ENCODE results near the gene RGS6. TPM values are rescaled to one million over a fixed set of nuclear protein-coding genes. Genes with fewer than 3 reads are reported as not detected.

Gene RGS6
- total and polyA plus RNA-seq, 2 of the 4 experiments (the other 2 are of a cell fraction): not detected

DNA sequence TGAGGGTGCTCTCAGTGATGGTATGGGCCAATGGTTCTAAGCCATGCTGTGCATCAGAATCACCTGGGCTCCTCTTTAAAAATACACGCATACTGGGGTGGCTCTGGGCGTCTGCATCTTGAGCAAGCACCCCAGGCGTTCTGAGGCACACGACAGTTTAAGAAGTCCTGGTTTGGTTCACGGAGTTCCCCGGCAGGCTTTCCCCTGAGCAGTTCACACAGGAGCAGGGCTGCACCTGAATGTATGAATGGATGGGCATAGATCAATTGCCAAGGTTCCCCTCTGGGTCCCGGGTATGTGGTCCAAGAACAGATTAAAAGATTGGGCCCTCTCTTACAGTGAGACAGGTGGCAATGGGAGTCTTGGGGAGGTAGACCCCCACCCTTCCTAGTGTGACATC, 566.4 kb downstream of the RGS6 start:
- H2AFZ ChIP-seq (replicated peaks; ENCODE audit: low read length, poor library complexity): no peak overlapping the region
- in situ Hi-C loops (cut with MboI; ENCODE audit: low sequenced_read_pairs): no loop called here
- no peaks in the 10 kb centered on the region for H3K36me3 ChIP-seq (ENCODE audit: control insufficient read depth, insufficient read depth, low read length)
- H3K4ac ChIP-seq (ENCODE audit: low read depth, low read length): no peak overlapping the region
- no peaks in the 10 kb centered on the region for H3K4me1 ChIP-seq (ENCODE audit: control insufficient read depth, insufficient read depth, low read length)
- H2BK5ac ChIP-seq (ENCODE audit: low read depth, low read length, poor library complexity, severe bottlenecking): no peak overlapping the region
- H2BK20ac ChIP-seq (ENCODE audit: low read depth, low read length): no peak overlapping the region
- TF ChIP-seq RFX5 (IDR thresholded peaks at IDR 0.05; ENCODE audit: low read depth, low read length): no peak
- TF ChIP-seq MXI1 (IDR thresholded peaks at IDR 0.05; ENCODE audit: borderline replicate concordance, low read depth, low read length): no peak
- TF ChIP-seq ELK1 (IDR thresholded peaks at IDR 0.05; ENCODE audit: borderline replicate concordance, low read depth, low read length): no peak
- no peak overlapping the region for H3K4me2 ChIP-seq (ENCODE audit: low read depth, low read length)
- no peak overlapping the region for H3K18ac ChIP-seq (ENCODE audit: low read depth, low read length)
- H4K8ac ChIP-seq (ENCODE audit: low read depth in 2 of 2, low read length in 2 of 2): no peak overlapping the region
- H3K27me3 ChIP-seq (ENCODE audit: control insufficient read depth, insufficient read depth, low read length): peaks cover 23% of the 10 kb centered on the region
- H3K56ac ChIP-seq (ENCODE audit: extremely low read depth, insufficient read depth, low read length): no peak overlapping the region
- DNase-seq (no peak), ATAC-seq (ENCODE audit: low read depth) (no peak)
- no TSS peak for BruUV-seq (replicated peaks)
- no peak overlapping the region for H3K23ac ChIP-seq (ENCODE audit: low read depth, low read length)
- no peak overlapping the region for H2BK15ac ChIP-seq (ENCODE audit: low read depth, low read length)
- intact Hi-C loops (cut with micrococcal nuclease): no loop called here
- no CpG with 5 or more reads among the region's 7 CpGs for WGBS, 2 experiments (ENCODE audit: extremely low coverage in 2 of 2, insufficient read length in 1 of 2)
- H3K9ac ChIP-seq (ENCODE audit: low read depth, low read length): no peak overlapping the region
- H3K14ac ChIP-seq (replicated peaks; ENCODE audit: low read depth, low read length): no peak overlapping the region
- no peak overlapping the region for H4K91ac ChIP-seq (ENCODE audit: insufficient read depth, low read depth, low read length)
- dilution Hi-C loops (cut with HindIII; ENCODE audit: low sequenced_read_pairs, unreplicated experiment): no loop called here
- H2AK9ac ChIP-seq (replicated peaks; ENCODE audit: low read depth, low read length, poor library complexity): no peak overlapping the region
- CTCF ChIA-PET: no interaction called here
- H3K4me3 ChIP-seq (ENCODE audit: insufficient read depth, low read depth, low read length): no peak overlapping the region
- no peak overlapping the region for H4K5ac ChIP-seq (ENCODE audit: low read depth, low read length)
- POLR2A ChIA-PET (ENCODE audit: unreplicated experiment): no interaction called here
- H2AK5ac ChIP-seq (ENCODE audit: low read depth, low read length): no peak overlapping the region
- peaks cover 4% of the 10 kb centered on the region; the same call in 1 of the 2 replicates for H3K9me3 ChIP-seq (ENCODE audit: control insufficient read depth, insufficient read depth, low read length)
- no peaks in the 10 kb centered on the region for H3K9me1 ChIP-seq (ENCODE audit: insufficient read depth, low read length)
- H2BK120ac ChIP-seq (ENCODE audit: low read depth, low read length): no peak overlapping the region
- no peak overlapping the region for H3K27ac ChIP-seq (ENCODE audit: insufficient read depth, low read length)
- H4K20me1 ChIP-seq (ENCODE audit: insufficient read depth, low read length): no peaks in the 10 kb centered on the region
- H3K79me1 ChIP-seq (ENCODE audit: low read depth in 1 of 2, low read length in 2 of 2): no peaks in the 10 kb centered on the region
